HG03159 (cell line): ENCODE data around the gene DIP2A.
"Not testable (repeated sequence)": the region's sequence is repeated elsewhere in the genome, so short reads cannot be mapped to it uniquely, and the experiment has no call there.

Source experiments
- ATAC-seq: cut with Tn5 transposase; IDR thresholded peaks from one replicate; pipeline ENCODE4 v1.9.1; 2021; ENCODE audit warnings: mild to moderate bottlenecking, moderate library complexity; ENCODE audit not compliant: unreplicated experiment

The DIP2A gene

GRCh38 chr21:46516068-46516467 lies 57.4 kb downstream of the DIP2A start:
- no peak for ATAC-seq

GRCh38 chr21:46517361-46517760 lies 58.7 kb downstream of the DIP2A start:
- ATAC-seq, result no peak

GRCh38 chr21:46518983-46519583 lies 60.4 kb downstream of the DIP2A start:
- ATAC-seq, result no peak

- ATAC-seq, result not testable (repeated sequence)
Observed at GRCh38 chr21:46527393-46527792, 68.7 kb downstream of the DIP2A start.

GRCh38 chr21:46527801-46528200 lies 69.1 kb downstream of the DIP2A start:
- no peak for ATAC-seq

GRCh38 chr21:46532080-46532479 lies 73.4 kb downstream of the DIP2A start:
- ATAC-seq, result no peak

- ATAC-seq, result no peak
Observed at GRCh38 chr21:46537026-46537425, 78.3 kb downstream of the DIP2A start.

- no peak for ATAC-seq
Observed at GRCh38 chr21:46538262-46538661, 79.6 kb downstream of the DIP2A start.

GRCh38 chr21:46538851-46539666 lies 80.4 kb downstream of the DIP2A start:
- ATAC-seq, result no peak

- ATAC-seq, result no peak
Observed at GRCh38 chr21:46540087-46540710, 81.5 kb downstream of the DIP2A start.

- no peak for ATAC-seq
Observed at GRCh38 chr21:46542588-46543124, 84.0 kb downstream of the DIP2A start.

- ATAC-seq, result no peak
Observed at GRCh38 chr21:46543306-46543705, 84.6 kb downstream of the DIP2A start.

GRCh38 chr21:46544003-46544402 lies 85.3 kb downstream of the DIP2A start:
- no peak for ATAC-seq

- no peak for ATAC-seq
Observed at GRCh38 chr21:46544824-46545223, 86.1 kb downstream of the DIP2A start.

GRCh38 chr21:46545363-46545762 lies 86.7 kb downstream of the DIP2A start:
- ATAC-seq, result no peak

- ATAC-seq, result no peak
Observed at GRCh38 chr21:46545911-46546310, 87.2 kb downstream of the DIP2A start.

- ATAC-seq, result no peak
Observed at GRCh38 chr21:46546799-46547198, 88.1 kb downstream of the DIP2A start.

GRCh38 chr21:46549650-46550049 lies 91.0 kb downstream of the DIP2A start:
- no peak for ATAC-seq

GRCh38 chr21:46550116-46550941 lies 91.6 kb downstream of the DIP2A start:
- ATAC-seq, result no peak

GRCh38 chr21:46551636-46552241 lies 93.0 kb downstream of the DIP2A start:
- ATAC-seq, result no peak
